Measurements from ENCODE around the gene PCCA. TPM values are rescaled to one million over a fixed set of nuclear protein-coding genes. Genes with fewer than 3 reads are reported as not detected.

PCCA gene
- total RNA-seq, 4 donors from 2014 or later, result 29.5 to 55.5 (median 38.3) TPM

GRCh38 chr13:100184095-100184494 is 95.2 kb downstream of the PCCA start:
- 68% methylated on average over 3 of the region's 3 CpGs for WGBS, 2 donors
- no peak overlapping the region for H3K27ac ChIP-seq
- H3K27me3 ChIP-seq, result no peaks in the 10 kb centered on the region
- DNase-seq (ENCODE audit: low spot score in 2 of 2), result no peak
- H3K9me3 ChIP-seq, result peaks cover 0 to 4% (median 0%) of the 10 kb centered on the region in 4 donors
- H3K4me1 ChIP-seq, result no peaks in the 10 kb centered on the region
- no peaks in the 10 kb centered on the region for H3K36me3 ChIP-seq
- no peak overlapping the region for H3K4me3 ChIP-seq
- TF ChIP-seq EP300 (IDR thresholded peaks at IDR 0.05), result no peak
- TF ChIP-seq CTCF (IDR thresholded peaks at IDR 0.05), result no peak
- TF ChIP-seq POLR2A (IDR thresholded peaks at IDR 0.05), result no peak

GRCh38 chr13:100195568-100195967 is 106.7 kb downstream of the PCCA start:
- Histone ChIP-seq H3K27me3 (no peaks in the 10 kb centered on the region), H3K36me3 (peaks cover 0 to 7% (median 0%) of the 10 kb centered on the region in 3 donors), H3K4me3 (no peak overlapping the region), H3K27ac (no peak overlapping the region), H3K9me3 (no peaks in the 10 kb centered on the region), H3K4me1 (no peaks in the 10 kb centered on the region)
- TF ChIP-seq CTCF (IDR thresholded peaks at IDR 0.05) (no peak), EP300 (IDR thresholded peaks at IDR 0.05) (no peak), POLR2A (IDR thresholded peaks at IDR 0.05) (no peak)
- DNase-seq (ENCODE audit: low spot score in 2 of 2), result no peak
- WGBS, 2 donors, result 51 to 56% methylated on average over 1 of the region's 1 CpG

GRCh38 chr13:100196375-100196774 is 107.5 kb downstream of the PCCA start:
- H3K4me3 ChIP-seq, result no peak overlapping the region
- 68 to 77% methylated on average over 3 of the region's 3 CpGs for WGBS, 2 donors
- H3K27me3 ChIP-seq, result no peaks in the 10 kb centered on the region
- H3K4me1 ChIP-seq, result no peaks in the 10 kb centered on the region
- no peak overlapping the region for H3K27ac ChIP-seq
- no peaks in the 10 kb centered on the region for H3K9me3 ChIP-seq
- no peak for TF ChIP-seq POLR2A (IDR thresholded peaks at IDR 0.05)
- TF ChIP-seq CTCF (IDR thresholded peaks at IDR 0.05), result no peak
- no peak for TF ChIP-seq EP300 (IDR thresholded peaks at IDR 0.05)
- DNase-seq (ENCODE audit: low spot score in 2 of 2), result no peak
- H3K36me3 ChIP-seq, result peaks cover 0 to 7% (median 0%) of the 10 kb centered on the region in 3 donors

- DNase-seq (ENCODE audit: low spot score in 2 of 2), result no peak
These were observed 108.2 kb downstream of the PCCA start for GRCh38 chr13:100197116-100197515.

GRCh38 chr13:100197591-100198365 is 108.9 kb downstream of the PCCA start:
- no peak for DNase-seq (ENCODE audit: low spot score in 2 of 2)
- Histone ChIP-seq H3K4me1 (no peaks in the 10 kb centered on the region), H3K36me3 (peaks cover 0 to 7% (median 0%) of the 10 kb centered on the region in 3 donors), H3K4me3 (no peak overlapping the region), H3K9me3 (peaks cover 0 to 7% (median 1%) of the 10 kb centered on the region in 4 donors), H3K27me3 (no peaks in the 10 kb centered on the region), H3K27ac (no peak overlapping the region)
- 81 to 82% methylated on average over 5 of the region's 5 CpGs for WGBS, 2 donors
- TF ChIP-seq EP300 (IDR thresholded peaks at IDR 0.05) (no peak), POLR2A (IDR thresholded peaks at IDR 0.05) (no peak), CTCF (IDR thresholded peaks at IDR 0.05) (no peak)

More at GRCh38 chr13:100197116-100197515, 108.2 kb downstream of the PCCA start:
- no peak for TF ChIP-seq EP300 (IDR thresholded peaks at IDR 0.05)
- Histone ChIP-seq H3K36me3 (peaks cover 0 to 7% (median 0%) of the 10 kb centered on the region in 3 donors), H3K27ac (no peak overlapping the region), H3K4me1 (no peaks in the 10 kb centered on the region), H3K9me3 (no peaks in the 10 kb centered on the region), H3K4me3 (no peak overlapping the region), H3K27me3 (no peaks in the 10 kb centered on the region)
- 100% methylated on average over 1 of the region's 1 CpG for WGBS, 2 donors

Data from tibial nerve (tissue), 4 donors.